Sciatic nerve (tissue), 2 donors: Measurements from ENCODE around the gene DLG2. TPM values are rescaled to one million over a fixed set of nuclear protein-coding genes. Genes with fewer than 3 reads are reported as not detected.
"Not testable (repeated sequence)": the region's sequence is repeated elsewhere in the genome, so short reads cannot be mapped to it uniquely, and the experiment has no call there.

Experiments
- ATAC-seq: fragments of 200-7000 bp; cut with Tn5 transposase; one replicate; pipeline ENCODE4 v1.9.1; 2020; ENCODE audit warnings: mild to moderate bottlenecking, moderate library complexity
- DNase-seq: peaks from one replicate; pipeline ENCODE4 v3.0.0-alpha.2; 2020; ENCODE audit warnings: low spot score
- intact Hi-C: fragments of 100-400 bp; cut with DNase I; formaldehyde crosslinking; loops from one replicate; pipeline ENCODE4 v1.14.2; 2022
- total RNA-seq: library from RNA; stranded (reverse); fragmentation: NEBNext Ultra II Directional; extraction: Animal tissue kit (Norgen Biotek cat#: 25700); gene quantifications from one replicate; pipeline ENCODE4 v1.2.1, GENCODE V29; 2021
- donor health status: DM: no; HTN: no; CAD: no.
- donor health status: DM: no; HTN: no; CAD: no.

The DLG2 gene
- total RNA-seq, 1 donor from 2014 or later, result 17.3 TPM

DNA sequence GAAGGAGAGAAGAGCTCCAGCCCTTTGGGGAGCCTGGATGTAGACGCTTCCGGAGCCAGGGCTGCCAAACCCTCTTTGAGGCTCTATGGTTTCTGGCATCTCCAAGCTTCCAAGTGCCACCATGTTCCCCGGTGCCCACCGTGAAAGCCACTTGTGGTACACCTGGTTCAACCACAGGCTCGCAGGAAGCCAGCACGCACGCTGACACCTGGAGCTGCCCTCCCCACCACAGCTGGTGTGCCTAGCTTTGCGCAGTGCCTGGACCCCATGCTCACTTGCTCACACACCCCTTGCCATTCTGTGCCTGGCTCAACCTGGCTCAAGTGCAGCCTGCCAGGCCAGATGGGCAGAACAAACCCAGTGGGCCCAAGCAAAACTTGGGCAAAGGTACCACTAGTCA lies 831.4 kb downstream of the DLG2 start:
- intact Hi-C loops, result no loop called here
- no peak for DNase-seq
- no peak for ATAC-seq

DNA sequence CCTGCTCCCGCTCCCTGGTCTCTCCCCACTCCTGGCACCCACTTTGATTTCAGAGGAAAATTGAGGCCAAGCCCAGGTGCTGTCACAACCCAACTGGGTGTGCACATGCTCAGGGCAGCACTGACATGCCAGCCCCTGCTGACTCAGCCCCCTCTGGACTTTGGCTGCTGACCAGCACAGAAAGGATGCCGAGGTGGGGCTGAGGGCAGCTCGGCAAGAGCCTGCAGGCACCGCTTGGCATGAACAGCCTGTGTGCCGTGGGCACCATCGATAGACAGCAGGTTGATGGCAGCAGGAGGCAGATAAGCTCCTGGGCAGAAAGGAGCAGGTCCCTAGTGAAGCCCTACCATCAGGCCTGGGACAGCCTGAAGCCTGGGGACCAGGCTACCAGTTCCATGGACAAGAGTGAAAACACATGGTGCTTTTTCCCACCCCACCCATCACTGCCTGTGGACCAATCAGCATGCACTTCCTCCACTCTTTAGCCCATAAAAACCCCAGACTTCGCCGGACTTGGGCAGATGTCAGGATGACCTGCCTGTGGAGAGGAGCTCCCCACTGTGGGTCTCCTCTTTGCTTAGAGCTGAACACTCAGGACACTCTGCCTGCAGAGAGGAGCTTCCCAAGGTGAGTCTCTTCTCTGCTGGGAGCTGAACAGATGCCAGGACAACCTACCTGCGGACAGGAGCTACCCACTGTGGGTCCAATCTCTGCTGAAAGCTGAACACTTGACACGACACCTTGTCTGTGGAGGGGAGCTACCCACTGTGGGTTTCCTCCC lies 832.3 kb downstream of the DLG2 start:
- ATAC-seq, result no peak
- intact Hi-C loops, result no loop called here
- no peak for DNase-seq

DNA sequence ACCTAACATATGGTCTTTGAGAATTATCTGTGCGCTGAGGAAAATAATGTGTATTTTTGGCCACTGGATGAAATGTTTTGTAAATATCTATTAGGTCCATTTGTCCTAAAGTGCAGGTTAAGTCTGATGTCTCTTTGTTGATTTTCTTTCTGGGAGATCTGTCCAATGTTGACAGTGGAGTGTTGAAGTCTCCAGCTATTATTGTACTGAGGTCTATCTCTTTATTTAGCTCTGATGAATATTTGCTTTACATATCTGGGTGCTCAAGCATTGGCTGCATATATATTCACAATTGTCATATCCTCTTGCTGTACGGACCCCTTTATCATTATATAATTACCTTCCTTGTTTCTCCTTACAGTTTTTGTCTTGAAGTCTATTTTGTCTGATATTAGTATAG lies 833.8 kb downstream of the DLG2 start:
- DNase-seq (no peak), ATAC-seq (no peak)
- intact Hi-C loops, result no loop called here

DNA sequence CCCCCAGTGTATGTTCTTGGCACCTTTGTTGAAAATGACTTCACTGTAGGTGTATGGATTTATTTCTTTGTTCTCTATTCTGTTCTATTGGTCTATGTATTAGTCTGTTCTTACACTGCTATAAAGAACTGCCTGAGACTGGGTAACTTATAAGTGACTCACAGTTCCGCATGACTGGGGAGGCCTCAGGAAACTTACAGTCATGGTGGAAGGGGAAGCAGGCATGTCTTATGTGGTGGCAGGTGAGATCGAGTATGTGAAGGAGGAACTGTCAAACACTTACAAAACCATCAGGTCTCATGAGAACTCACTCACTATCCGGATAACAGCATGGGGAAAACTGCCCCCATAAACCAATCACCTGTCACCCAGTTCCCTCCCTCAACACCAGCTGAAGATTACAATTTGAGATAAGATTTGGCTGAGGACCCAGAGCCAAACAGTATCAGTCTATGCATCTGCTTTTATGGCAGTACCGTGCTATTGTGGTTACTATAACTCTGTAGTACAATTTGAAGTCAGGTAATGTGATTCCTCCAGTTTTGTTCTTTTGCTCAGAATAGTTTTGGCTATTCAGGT lies 836.2 kb downstream of the DLG2 start:
- intact Hi-C loops, result no loop called here
- DNase-seq (no peak), ATAC-seq (no peak)

DNA sequence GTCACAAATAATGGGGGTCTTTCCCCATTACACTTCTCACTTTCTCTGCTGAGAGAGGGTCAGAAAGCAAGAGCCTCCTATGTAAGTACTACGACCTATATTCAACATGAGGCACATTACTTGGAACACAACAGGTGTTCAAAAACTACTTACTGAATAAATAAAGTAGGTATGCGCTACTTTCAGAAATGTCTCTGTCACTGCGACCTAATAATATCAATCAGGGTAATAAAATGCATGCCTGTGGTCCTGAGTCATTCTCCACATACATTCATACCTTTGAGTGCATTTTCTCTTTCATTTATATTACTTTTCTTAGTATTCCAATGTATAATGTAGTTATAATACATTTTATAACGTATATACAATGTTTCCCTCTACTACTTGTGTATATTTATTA lies 838.9 kb downstream of the DLG2 start:
- ATAC-seq (no peak), DNase-seq (no peak)
- intact Hi-C loops, result loop anchor here (5.0 kb wide), 1 partner anchor 1979 kb away; no protein-coding TSS in a partner anchor

DNA sequence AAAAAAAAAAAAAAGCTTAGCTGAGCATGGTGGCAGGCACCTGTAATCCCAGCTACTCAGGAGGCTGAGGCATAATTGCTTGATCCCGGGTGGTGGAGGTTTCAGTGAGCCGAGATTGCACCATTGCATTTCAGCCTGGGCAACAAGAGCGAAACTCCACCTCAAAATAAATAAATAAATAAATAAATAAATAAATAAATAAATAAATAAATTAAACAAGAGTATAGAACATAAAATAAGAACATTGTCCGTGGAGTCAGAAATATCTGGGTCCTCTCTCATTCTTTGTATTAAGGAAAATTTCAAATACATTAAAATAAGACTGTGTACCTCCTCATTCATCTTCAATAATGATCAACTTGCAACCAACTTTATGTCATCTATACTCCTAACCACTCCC lies 843.0 kb downstream of the DLG2 start:
- intact Hi-C loops, DNase-seq, ATAC-seq: not testable (repeated sequence)

DNA sequence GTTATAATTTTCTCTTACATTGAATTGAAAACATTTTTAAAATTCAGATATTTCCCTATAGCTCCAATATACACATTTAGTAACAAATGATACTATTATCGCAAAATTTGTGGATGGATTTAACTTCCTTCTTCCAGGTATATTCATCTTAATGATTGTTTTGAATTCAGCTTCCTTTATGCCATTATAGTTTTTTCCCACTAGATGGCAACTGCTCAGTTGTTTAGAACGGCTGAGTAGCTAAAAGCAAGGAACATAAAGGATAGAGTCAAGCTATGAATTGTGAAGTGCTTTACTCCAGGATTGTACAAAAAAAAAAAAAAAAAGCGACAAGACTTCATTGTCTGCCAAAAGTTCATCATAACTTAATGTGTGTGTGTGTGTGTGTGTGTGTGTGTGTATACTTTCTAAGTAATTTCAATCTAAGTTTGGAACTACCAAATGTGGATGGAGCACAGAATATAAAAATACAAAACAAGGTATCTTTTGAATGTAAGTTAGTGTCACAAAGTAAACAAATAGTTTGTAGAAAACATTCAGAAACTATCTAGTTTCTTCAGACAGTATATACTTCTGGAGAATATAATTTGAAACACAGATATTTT lies 846.4 kb downstream of the DLG2 start:
- DNase-seq (no peak), ATAC-seq (no peak)
- intact Hi-C loops, result no loop called here

DNA sequence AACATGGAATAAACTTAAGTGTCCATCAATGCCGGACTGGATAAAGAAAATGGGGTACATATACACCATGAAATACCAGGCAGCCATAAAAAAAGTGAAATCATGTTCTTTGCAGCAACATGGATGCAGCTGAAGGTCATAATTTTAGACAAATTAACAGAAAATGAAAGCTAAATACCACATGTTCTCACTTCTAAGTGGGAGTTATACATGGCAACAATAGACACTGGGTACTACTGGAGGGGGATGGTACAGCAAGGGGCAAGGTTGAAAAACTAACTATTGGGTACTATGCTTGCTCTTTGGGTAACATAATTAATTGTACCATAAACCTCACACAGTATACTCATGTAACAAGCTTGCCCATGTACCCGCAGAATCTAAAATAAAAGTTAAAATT lies 851.6 kb downstream of the DLG2 start:
- no peak for ATAC-seq
- DNase-seq, result no peak
- intact Hi-C loops, result no loop called here

DNA sequence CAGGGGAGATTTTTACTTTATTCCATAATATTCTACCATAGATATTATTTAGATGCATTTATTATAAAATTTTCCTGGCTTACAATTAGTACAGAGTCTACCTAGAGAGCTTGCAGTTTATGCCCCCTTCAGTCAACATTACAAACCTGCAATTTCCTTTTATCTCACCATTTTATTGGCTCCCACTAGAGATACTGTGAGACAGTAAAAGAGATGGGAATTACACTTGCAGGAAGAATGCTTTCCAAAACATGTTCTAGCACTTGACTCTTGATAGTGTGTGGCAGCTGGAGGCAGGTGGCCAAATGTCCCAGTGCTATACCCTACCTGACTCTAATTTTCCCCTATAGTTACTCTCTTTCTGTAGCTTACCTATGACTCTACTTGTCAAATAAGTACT lies 863.2 kb downstream of the DLG2 start:
- ATAC-seq, result no peak
- no peak for DNase-seq
- intact Hi-C loops, result no loop called here

DNA sequence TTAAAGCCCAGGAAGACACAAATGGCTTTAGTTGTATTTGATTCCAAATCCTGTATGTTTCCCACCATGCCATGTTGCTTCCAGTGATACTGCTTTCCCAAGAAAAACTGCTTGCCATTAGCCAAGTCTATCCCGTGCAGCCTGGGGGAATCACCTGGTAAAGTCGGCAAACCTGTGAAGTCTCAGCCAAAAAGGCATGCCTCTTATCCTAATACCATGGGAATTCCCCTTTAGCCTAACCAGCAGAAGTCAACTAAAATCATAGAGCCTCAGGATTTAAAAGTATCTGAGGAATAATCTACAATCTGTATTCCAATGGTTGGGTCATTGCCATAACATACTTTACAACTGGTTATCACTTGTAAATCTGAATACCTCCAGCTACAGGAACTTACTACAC lies 869.4 kb downstream of the DLG2 start:
- no peak for DNase-seq
- ATAC-seq, result no peak
- intact Hi-C loops, result no loop called here

DNA sequence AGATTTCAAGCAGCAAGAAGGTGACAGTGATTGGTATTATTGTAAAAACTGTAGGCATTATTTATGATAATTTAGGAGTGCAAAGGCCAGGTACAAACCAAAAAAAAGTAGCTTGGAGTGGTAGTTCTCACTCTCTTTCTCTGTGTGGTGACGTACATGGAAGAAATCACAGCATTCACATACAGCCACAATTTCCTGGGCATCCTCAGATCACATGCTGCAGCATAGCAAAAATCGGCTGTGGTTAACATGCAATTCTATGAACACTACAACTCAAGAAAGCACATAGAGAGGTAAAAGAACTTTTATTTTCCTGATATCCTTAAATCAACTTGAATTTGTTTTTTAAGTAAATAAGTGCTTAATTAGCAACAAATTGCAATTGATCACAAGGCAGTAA lies 875.8 kb downstream of the DLG2 start:
- no peak for DNase-seq

DNA sequence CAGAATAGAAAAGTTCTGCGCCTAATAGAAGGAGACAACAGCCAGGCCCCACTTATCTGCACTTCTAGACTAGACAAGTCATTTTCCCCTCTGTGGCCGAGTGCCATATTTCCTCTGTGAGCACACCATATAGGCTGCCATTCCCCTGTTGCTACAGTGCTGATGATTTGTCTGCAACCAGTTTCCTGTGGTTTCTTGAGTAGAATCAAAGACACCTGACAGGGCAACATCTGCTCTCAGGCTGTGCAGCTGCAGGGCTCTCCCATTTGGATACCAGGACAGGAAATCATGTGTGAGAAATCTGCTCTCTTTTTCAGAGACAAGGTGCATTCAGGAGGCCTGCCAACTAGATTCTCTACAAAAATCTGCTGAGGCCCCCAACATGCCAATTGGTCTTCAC lies 879.3 kb downstream of the DLG2 start:
- ATAC-seq, result no peak
- intact Hi-C loops, result no loop called here
- DNase-seq, result no peak

More for the DNA sequence above, 875.8 kb downstream of the DLG2 start:
- no peak for ATAC-seq
- intact Hi-C loops, result no loop called here

DNA sequence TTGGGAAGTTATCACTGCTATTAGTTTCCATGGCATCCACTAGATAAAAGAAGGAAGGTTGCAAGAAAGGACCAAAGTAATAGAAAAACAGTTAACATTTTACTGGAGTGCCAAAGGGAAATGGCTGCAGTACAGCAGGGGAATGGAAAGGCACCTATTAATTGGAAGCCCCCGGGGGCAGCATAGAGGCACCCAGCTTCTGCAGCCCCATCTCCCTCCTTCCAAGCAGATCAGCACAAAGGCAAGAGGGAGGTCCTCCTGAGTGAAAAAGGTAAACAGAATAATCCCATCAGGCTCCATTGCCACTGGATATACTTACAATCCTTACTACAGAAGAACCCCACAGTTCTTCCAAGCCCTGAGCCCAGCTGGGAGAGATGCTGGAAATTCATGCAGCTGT lies 887.1 kb downstream of the DLG2 start:
- intact Hi-C loops, result no loop called here
- ATAC-seq (no peak), DNase-seq (no peak)

DNA sequence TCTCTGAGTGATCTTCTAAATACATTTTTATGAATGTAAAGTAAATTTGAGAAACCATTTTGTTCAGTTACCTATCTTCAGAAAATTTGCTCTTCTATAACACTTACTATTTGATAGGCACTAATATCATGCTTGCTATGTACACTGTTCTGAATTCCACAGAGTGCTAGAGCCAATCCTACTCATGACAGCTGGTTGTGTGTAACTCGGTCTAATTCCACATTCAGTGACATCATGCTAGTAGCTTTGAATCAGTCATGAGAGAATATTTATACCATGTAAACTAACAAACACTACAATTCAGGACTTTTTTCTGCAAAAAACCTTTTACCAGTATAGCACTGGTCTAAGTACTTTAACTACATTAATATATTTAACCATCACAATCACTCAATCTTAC lies 902.9 kb downstream of the DLG2 start:
- ATAC-seq, result no peak
- intact Hi-C loops, result no loop called here
- DNase-seq, result no peak

DNA sequence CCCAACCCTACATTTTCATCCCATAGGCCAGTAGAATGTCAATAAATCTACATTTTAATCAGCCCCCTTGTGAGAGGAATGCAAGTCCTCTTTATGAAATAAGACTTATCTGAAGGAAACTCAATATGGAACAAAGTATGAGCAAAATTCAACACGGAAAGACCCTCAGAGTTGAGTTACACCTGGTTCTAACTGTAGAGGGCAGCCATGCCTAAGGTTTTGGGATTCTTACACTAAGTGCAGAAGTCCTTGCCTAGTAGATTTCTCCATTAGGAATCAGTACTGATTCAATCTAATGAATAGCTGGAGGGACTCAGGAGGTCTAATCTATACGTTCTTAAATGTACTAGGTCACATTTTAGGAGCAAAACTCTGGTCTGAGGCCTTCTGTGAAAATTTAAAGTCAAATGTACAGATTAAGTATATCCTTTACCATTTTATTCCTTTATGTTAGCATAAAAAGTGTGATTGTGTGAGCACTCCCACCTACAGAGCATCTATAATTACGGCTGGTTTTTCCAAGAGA lies 904.5 kb downstream of the DLG2 start:
- ATAC-seq (no peak), DNase-seq (no peak)
- intact Hi-C loops, result no loop called here

DNA sequence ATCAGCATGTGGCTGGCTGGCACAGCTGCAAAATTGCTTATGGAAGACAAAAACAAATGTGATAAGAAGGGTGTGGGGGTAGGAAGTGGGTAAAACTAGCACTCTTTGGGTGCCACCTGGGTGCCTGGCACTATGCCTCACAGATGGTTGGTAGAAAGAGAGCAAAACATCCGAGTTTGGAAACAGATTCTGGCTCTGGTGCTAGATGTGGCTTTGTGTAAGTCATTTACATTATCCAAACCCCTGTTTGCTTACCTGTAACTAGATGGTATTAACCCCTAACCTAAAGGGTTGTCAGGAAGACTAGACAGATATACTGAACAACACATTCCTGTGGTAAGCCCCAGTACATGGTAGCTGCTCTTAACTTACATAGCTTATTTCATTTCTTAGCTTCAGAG lies 905.6 kb downstream of the DLG2 start:
- intact Hi-C loops, result no loop called here
- ATAC-seq (no peak), DNase-seq (no peak)

DNA sequence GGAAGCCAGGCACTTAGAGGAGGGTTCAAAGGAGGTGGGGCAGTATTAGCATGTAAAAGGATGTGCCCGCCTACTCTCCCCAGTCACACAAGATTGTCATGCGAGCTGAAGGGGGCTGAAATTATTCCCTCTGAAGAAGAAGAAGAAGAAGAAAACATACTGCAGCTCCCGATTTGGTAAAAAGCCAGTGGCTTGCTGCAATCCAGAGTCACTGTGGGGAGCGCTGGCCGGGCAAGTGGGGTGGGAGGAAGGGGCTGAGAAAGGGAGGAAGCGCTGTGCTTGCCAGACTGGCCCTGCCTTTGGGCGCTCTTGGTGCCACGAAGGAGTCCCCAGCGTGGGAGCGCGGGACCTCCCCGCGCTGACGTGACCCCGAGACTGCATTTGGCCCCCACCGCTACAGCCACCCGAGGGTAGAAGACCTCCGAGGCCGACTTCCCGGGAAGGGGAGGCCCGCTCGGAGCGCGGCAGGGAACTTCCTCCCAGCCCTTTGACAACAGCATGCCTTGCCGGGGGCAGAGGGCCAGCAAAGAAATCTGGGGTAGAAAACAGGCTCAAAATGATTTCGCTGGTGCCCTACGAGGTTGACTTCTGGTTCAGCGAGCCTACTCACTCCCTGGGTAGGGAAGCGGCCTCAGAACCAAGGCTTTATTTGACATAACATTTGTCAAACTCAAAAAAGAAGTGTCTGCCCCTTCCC lies 906.3 kb downstream of the DLG2 start:
- peak; percentile 86 for ATAC-seq
- intact Hi-C loops, result no loop called here
- DNase-seq, result peak; percentile 62

DNA sequence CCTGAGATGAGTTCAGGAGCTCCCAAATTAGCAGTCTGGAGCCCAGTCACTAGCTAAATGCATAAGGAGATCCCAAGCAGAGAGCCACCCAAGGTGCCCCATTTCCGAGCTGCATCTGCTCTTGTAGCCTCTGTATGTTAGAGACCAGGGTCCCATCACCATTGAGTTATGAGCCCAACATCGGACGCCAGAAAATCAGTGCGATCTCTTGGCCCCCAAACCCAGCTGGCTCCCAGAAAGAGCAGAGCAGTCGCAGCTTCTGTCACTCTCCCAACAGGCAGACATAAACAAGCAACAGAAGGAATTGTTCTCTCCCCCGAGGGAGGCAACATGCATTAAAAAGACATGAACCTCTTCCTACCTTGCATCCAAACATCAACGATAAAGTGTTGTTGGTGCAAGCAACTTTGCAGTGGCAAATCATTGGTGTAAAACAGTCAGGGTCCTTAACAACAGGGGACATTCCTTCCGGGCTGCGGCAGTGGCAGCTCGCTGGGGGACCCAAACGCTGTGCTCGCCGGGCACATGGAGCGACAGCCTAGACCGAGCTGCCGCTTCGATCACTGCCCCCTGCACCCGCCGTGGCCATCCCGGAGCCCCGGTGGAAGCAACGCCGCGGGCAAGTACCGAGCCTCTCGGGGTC lies 907.1 kb downstream of the DLG2 start:
- DNase-seq, result no peak
- intact Hi-C loops, result no loop called here
- ATAC-seq, result peak; percentile 56

DNA sequence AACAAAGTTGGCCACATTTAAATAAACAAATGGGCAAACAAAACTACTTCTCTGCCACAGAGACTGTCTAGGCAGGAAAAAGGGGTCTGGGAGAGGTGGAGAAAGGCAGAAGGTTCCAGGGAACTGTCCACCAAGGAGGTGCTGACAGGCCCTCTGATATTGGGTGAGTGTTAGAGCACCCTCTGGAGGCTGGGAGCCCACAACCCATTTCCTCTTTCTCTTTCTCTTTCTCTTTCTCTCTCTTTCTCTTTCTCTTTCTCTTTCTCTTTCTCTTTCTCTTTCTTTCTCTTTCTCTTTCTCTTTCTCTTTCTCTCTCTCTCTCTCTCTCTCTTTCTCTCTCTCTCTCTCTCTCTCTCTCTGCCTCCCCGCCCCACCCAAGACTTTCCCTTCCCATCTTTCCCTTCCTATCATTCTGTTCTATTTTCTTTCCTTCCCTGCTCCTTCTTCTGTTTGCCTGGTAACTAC lies 912.8 kb downstream of the DLG2 start:
- ATAC-seq, result peak; percentile 50

More for the DNA sequence above, 912.8 kb downstream of the DLG2 start:
- intact Hi-C loops, result no loop called here
- DNase-seq, result peak; percentile 60
